NCI-H187 treated with DMSO at 0.1 percent for 48 hours (cell line): ENCODE data around the gene RPL35.
"Not testable (repeated sequence)": the region's sequence is repeated elsewhere in the genome, so short reads cannot be mapped to it uniquely, and the experiment has no call there.

Source experiments
- DNase-seq: peaks from one replicate; lab custom pipeline; 2025; lab: John Stamatoyannopoulos, UW

The RPL35 gene

GRCh38 chr9:124852829-124853531 lies 8.8 kb downstream of the RPL35 start, which contains the start of gene WDR38:
TSS of gene WDR38 (plus strand) at chr9:124853460. CDS start at chr9:124853532, 72 bp downstream.
- DNase-seq = no peak

GRCh38 chr9:124852121-124852828 lies 9.5 kb downstream of the RPL35 start:
- DNase-seq = no peak

GRCh38 chr9:124849801-124850200 lies 12.0 kb downstream of the RPL35 start:
- no peak for DNase-seq

- no peak for DNase-seq
Observed at GRCh38 chr9:124846969-124847368, 14.8 kb downstream of the RPL35 start.

GRCh38 chr9:124846467-124846866 lies 15.3 kb downstream of the RPL35 start:
- DNase-seq = not testable (repeated sequence)

- no peak for DNase-seq
Observed at GRCh38 chr9:124844291-124844690, 17.5 kb downstream of the RPL35 start.

GRCh38 chr9:124843456-124844034 lies 18.2 kb downstream of the RPL35 start:
- DNase-seq = no peak

GRCh38 chr9:124841075-124841821 lies 20.5 kb downstream of the RPL35 start:
- no peak for DNase-seq

GRCh38 chr9:124840300-124840833 lies 21.4 kb downstream of the RPL35 start:
- no peak for DNase-seq

- DNase-seq = no peak
Observed at GRCh38 chr9:124839612-124840299, 22.0 kb downstream of the RPL35 start.

- not testable (repeated sequence) for DNase-seq
Observed at GRCh38 chr9:124838567-124839275, 23.0 kb downstream of the RPL35 start.

- not testable (repeated sequence) for DNase-seq
Observed at GRCh38 chr9:124838132-124838531, 23.6 kb downstream of the RPL35 start.

GRCh38 chr9:124835026-124835557 lies 26.7 kb downstream of the RPL35 start:
- no peak for DNase-seq

- no peak for DNase-seq
Observed at GRCh38 chr9:124834591-124834990, 27.2 kb downstream of the RPL35 start.

GRCh38 chr9:124831642-124832364 lies 30.0 kb downstream of the RPL35 start:
- no peak for DNase-seq

- no peak for DNase-seq
Observed at GRCh38 chr9:124830593-124830992, 31.2 kb downstream of the RPL35 start.

GRCh38 chr9:124829334-124829669 lies 32.5 kb downstream of the RPL35 start:
- no peak for DNase-seq

GRCh38 chr9:124828489-124829333 lies 33.0 kb downstream of the RPL35 start:
- DNase-seq = no peak
